ENCODE results near the gene NNMT. TPM values are rescaled to one million over a fixed set of nuclear protein-coding genes. Genes with fewer than 3 reads are reported as not detected.

The NNMT gene
- total and polyA plus RNA-seq, 9 of the 15 experiments (the other 6 are each of a cell fraction or from before 2014, with no cell fraction given), result 6.1 to 15.0 (median 11.2) TPM

DNA sequence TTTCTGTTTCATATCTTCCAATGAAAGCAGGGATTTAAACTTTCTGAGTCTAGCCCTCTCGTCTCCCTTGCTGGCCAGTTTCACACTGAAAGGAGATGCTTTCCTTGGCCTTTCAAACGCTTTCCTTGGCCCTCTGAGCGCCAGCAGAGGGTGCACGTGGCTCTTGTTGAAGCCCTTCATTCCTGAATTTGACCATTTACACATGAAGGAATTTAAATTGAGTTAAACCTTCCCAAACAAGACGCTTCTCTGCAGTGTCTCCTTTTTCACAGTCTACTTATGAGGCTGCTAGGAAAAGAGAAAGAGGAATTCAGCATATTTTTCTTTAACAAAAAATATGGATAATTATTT is 21.6 kb downstream of the NNMT start:
- Histone ChIP-seq H3K4me2 (ENCODE audit: insufficient read depth, low read length) (no peak overlapping the region), H3K79me2 (ENCODE audit: control insufficient read depth, insufficient read depth, low read length) (no peaks in the 10 kb centered on the region), H3K9ac (ENCODE audit: insufficient read depth in 1 of 2, low read depth in 2 of 2, low read length in 2 of 2) (no peak overlapping the region), H2AFZ (ENCODE audit: low read depth, low read length) (peak overlapping the region; percentile 40; the same call in 1 of the 2 replicates), H3K4me3 (no peak overlapping the region), H3K36me3 (ENCODE audit: control insufficient read depth, insufficient read depth, low read length) (no peaks in the 10 kb centered on the region), H3K4me1 (replicated peaks in 1 of 2; ENCODE audit: control insufficient read depth in 2 of 2, insufficient read depth in 2 of 2, low read length in 2 of 2) (peaks cover 0 to 10% of the 10 kb centered on the region in 2 experiments; a peak in 3 of 5 replicates), H3K9me3 (replicated peaks; ENCODE audit: control insufficient read depth, insufficient read depth, low read depth, low read length) (no peaks in the 10 kb centered on the region), H3K27me3 (ENCODE audit: control insufficient read depth in 2 of 2, insufficient read depth in 2 of 2, low read length in 2 of 2) (no peaks in the 10 kb centered on the region), H4K20me1 (replicated peaks; ENCODE audit: control insufficient read depth, insufficient read depth, low read length) (no peaks in the 10 kb centered on the region), H3K9me1 (ENCODE audit: control insufficient read depth, insufficient read depth, low read length) (no peaks in the 10 kb centered on the region), H3K27ac (ENCODE audit: extremely low read depth, low read depth, low read length) (no peak overlapping the region)
- in situ Hi-C loops (cut with MboI) (no loop called here), intact Hi-C loops (cut with micrococcal nuclease) (loop anchor here (1.0 kb wide), 2 partner anchors 37 to 446 kb away; no protein-coding TSS in a partner anchor)
- ChIA-PET POLR2A (interaction anchor here (0.7 kb wide), 1 partner anchor 10 kb away, joined by 4 read pairs; no protein-coding TSS in a partner anchor), CTCF (ENCODE audit: low intra/inter-chr PET ratio) (interaction anchor here (0.6 to 0.8 kb wide), 2 partner anchors 444 to 445 kb away, joined by 3 read pairs; no protein-coding TSS in a partner anchor)
- WGBS (ENCODE audit: insufficient coverage, low coverage, missing lambda C conversion rate), result 14% methylated on average over 5 of the region's 5 CpGs
- ATAC-seq (peak; percentile 78), FAIRE-seq (peak; percentile 78), DNase-seq (ENCODE audit: extremely low read depth in 1 of 4, low spot score in 3 of 4) (peak in 2 of 4 experiments; percentile 53 to 69)
- no TSS peak for BruUV-seq (replicated peaks)
- TF ChIP-seq TARDBP (IDR thresholded peaks at IDR 0.05) (no peak), THRAP3 (IDR thresholded peaks at IDR 0.05; ENCODE audit: borderline replicate concordance) (no peak), STAT5A (IDR thresholded peaks at IDR 0.05; ENCODE audit: borderline replicate concordance, low read length) (no peak), MNT (conservative IDR thresholded peaks at IDR 0.05) (0 out of 4 replicates have a peak, but pooled peaks of 1 of the 2 experiments have one; percentile 23), ZNF24 (IDR thresholded peaks at IDR 0.05) (no peak), NCOA4 (IDR thresholded peaks at IDR 0.05; ENCODE audit: partially characterized antibody) (no peak), MAX (CRISPR knock-in tag; IDR thresholded peaks at IDR 0.05) (peak; percentile 14; the same call in 1 of the 2 replicates)
- TF ChIP-seq, protein P1, sequence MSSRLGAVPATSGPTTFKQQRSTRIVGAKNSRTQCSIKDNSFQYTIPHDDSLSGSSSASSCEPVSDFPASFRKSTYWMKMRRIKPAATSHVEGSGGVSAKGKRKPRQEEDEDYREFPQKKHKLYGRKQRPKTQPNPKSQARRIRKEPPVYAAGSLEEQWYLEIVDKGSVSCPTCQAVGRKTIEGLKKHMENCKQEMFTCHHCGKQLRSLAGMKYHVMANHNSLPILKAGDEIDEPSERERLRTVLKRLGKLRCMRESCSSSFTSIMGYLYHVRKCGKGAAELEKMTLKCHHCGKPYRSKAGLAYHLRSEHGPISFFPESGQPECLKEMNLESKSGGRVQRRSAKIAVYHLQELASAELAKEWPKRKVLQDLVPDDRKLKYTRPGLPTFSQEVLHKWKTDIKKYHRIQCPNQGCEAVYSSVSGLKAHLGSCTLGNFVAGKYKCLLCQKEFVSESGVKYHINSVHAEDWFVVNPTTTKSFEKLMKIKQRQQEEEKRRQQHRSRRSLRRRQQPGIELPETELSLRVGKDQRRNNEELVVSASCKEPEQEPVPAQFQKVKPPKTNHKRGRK (tag; IDR thresholded peaks at IDR 0.05), result no peak
- TF ChIP-seq, protein P2, sequence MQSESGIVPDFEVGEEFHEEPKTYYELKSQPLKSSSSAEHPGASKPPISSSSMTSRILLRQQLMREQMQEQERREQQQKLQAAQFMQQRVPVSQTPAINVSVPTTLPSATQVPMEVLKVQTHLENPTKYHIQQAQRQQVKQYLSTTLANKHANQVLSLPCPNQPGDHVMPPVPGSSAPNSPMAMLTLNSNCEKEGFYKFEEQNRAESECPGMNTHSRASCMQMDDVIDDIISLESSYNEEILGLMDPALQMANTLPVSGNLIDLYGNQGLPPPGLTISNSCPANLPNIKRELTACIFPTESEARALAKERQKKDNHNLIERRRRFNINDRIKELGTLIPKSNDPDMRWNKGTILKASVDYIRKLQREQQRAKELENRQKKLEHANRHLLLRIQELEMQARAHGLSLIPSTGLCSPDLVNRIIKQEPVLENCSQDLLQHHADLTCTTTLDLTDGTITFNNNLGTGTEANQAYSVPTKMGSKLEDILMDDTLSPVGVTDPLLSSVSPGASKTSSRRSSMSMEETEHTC (IDR thresholded peaks at IDR 0.05), result no peak
- TF ChIP-seq, protein P3, sequence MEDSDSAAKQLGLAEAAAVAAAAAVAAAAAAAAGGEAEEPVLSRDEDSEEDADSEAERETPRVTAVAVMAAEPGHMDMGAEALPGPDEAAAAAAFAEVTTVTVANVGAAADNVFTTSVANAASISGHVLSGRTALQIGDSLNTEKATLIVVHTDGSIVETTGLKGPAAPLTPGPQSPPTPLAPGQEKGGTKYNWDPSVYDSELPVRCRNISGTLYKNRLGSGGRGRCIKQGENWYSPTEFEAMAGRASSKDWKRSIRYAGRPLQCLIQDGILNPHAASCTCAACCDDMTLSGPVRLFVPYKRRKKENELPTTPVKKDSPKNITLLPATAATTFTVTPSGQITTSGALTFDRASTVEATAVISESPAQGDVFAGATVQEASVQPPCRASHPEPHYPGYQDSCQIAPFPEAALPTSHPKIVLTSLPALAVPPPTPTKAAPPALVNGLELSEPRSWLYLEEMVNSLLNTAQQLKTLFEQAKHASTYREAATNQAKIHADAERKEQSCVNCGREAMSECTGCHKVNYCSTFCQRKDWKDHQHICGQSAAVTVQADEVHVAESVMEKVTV (CRISPR knock-in tag; IDR thresholded peaks at IDR 0.05), result 0 out of 2 replicates have a peak, but pooled peaks have one; percentile 44
- TF ChIP-seq, protein P4, sequence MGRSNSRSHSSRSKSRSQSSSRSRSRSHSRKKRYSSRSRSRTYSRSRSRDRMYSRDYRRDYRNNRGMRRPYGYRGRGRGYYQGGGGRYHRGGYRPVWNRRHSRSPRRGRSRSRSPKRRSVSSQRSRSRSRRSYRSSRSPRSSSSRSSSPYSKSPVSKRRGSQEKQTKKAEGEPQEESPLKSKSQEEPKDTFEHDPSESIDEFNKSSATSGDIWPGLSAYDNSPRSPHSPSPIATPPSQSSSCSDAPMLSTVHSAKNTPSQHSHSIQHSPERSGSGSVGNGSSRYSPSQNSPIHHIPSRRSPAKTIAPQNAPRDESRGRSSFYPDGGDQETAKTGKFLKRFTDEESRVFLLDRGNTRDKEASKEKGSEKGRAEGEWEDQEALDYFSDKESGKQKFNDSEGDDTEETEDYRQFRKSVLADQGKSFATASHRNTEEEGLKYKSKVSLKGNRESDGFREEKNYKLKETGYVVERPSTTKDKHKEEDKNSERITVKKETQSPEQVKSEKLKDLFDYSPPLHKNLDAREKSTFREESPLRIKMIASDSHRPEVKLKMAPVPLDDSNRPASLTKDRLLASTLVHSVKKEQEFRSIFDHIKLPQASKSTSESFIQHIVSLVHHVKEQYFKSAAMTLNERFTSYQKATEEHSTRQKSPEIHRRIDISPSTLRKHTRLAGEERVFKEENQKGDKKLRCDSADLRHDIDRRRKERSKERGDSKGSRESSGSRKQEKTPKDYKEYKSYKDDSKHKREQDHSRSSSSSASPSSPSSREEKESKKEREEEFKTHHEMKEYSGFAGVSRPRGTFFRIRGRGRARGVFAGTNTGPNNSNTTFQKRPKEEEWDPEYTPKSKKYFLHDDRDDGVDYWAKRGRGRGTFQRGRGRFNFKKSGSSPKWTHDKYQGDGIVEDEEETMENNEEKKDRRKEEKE (IDR thresholded peaks at IDR 0.05; ENCODE audit: borderline replicate concordance in 1 of 2, control insufficient read depth in 1 of 2, low read depth in 2 of 2, low read length in 1 of 2), result no peak

Measured in K562 (cell line).